ENCODE results near the gene TEX14. TPM values are rescaled to one million over a fixed set of nuclear protein-coding genes. Genes with fewer than 3 reads are reported as not detected.

TEX14 gene
- polyA plus RNA-seq, 3 donors: 0.25 TPM; not detected in 2

DNA sequence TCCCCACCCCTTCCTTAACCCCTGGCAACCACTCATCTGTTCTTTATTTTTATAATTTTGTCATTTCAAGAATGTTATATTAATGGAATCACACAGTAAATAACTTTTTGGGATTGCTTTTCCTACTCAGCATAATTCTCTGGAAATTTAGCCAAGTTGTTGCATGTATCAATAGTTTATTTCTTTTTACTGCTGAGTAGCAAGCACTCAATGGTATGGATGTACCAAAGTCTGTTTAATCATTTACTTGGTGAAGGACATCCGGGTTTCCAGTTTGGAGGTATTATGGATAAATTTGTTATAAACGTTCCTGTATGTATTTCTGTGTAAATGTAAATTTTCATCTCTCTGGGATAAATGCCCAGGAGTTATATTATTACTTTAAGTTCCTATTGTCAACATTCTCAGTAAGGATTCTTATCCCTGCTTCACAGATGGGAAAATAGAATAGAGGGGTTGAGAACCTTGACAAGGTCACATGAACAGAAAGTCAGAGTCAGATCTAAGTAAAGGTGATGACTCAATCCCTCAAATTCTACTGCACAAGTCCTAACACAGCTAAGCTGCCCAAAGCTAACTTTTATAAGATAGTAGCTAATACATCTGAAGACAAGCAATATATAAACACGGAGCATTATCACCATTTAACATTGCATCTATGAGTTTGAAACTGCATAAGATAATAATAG, 115.0 kb downstream of the TEX14 start:
- H3K27ac ChIP-seq (ENCODE audit: low read depth in 1 of 2, low read length in 2 of 2): no peak overlapping the region
- intact Hi-C loops (cut with micrococcal nuclease): loop anchor here in 1 of 2 donors (5.0 kb wide), 1 partner anchor 60 kb away; no protein-coding TSS in a partner anchor
- H3K27me3 Mint-ChIP-seq (ENCODE audit: low read depth in 3 of 3): peaks cover 0 to 3% (median 3%) of the 10 kb centered on the region in 3 donors
- H3K27me3 ChIP-seq (ENCODE audit: control insufficient read depth in 2 of 2, insufficient read depth in 2 of 2, low read length in 2 of 2): no peaks in the 10 kb centered on the region
- no peaks in the 10 kb centered on the region for H3K9me3 ChIP-seq (replicated peaks in 1 of 2; ENCODE audit: control insufficient read depth in 1 of 2, insufficient read depth in 1 of 2, low read length in 2 of 2)
- no peak overlapping the region for H3K4me3 ChIP-seq (replicated peaks in 1 of 3; ENCODE audit: low read depth in 2 of 3, low read length in 3 of 3)
- peaks cover 4 to 8% of the 10 kb centered on the region in 2 donors for H3K4me1 ChIP-seq (ENCODE audit: control insufficient read depth in 1 of 2, insufficient read depth in 2 of 2, low read length in 2 of 2)
- H3K4me3 Mint-ChIP-seq: no peak overlapping the region
- H3K9me3 Mint-ChIP-seq: peaks cover 0 to 4% (median 0%) of the 10 kb centered on the region in 7 donors
- DNase-seq: no peak
- no peaks in the 10 kb centered on the region for H4K20me1 ChIP-seq (ENCODE audit: insufficient read depth, low read length)
- no peak overlapping the region for H3K9ac ChIP-seq (ENCODE audit: insufficient read depth, low read length, poor library complexity, severe bottlenecking)
- no peaks in the 10 kb centered on the region for H3K79me2 ChIP-seq (ENCODE audit: insufficient read depth, low read length)
- TF ChIP-seq, protein P1, sequence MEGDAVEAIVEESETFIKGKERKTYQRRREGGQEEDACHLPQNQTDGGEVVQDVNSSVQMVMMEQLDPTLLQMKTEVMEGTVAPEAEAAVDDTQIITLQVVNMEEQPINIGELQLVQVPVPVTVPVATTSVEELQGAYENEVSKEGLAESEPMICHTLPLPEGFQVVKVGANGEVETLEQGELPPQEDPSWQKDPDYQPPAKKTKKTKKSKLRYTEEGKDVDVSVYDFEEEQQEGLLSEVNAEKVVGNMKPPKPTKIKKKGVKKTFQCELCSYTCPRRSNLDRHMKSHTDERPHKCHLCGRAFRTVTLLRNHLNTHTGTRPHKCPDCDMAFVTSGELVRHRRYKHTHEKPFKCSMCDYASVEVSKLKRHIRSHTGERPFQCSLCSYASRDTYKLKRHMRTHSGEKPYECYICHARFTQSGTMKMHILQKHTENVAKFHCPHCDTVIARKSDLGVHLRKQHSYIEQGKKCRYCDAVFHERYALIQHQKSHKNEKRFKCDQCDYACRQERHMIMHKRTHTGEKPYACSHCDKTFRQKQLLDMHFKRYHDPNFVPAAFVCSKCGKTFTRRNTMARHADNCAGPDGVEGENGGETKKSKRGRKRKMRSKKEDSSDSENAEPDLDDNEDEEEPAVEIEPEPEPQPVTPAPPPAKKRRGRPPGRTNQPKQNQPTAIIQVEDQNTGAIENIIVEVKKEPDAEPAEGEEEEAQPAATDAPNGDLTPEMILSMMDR (IDR thresholded peaks at IDR 0.05): no peak
- no CpG with 5 or more reads among the region's 3 CpGs for WGBS (ENCODE audit: insufficient coverage)
- H2AFZ ChIP-seq (ENCODE audit: insufficient read depth, low read depth, low read length, poor library complexity, severe bottlenecking): no peak overlapping the region
- peaks cover 13% of the 10 kb centered on the region for H3K4me1 Mint-ChIP-seq
- no peaks in the 10 kb centered on the region for H3K36me3 ChIP-seq (replicated peaks in 1 of 2; ENCODE audit: control insufficient read depth in 1 of 2, insufficient read depth in 2 of 2, low read length in 2 of 2)
- no peak overlapping the region for H3K27ac Mint-ChIP-seq
- H3K36me3 Mint-ChIP-seq: no peaks in the 10 kb centered on the region
- H3K4me2 ChIP-seq (replicated peaks; ENCODE audit: extremely low read depth, low read length, poor library complexity, severe bottlenecking): no peak overlapping the region

DNA sequence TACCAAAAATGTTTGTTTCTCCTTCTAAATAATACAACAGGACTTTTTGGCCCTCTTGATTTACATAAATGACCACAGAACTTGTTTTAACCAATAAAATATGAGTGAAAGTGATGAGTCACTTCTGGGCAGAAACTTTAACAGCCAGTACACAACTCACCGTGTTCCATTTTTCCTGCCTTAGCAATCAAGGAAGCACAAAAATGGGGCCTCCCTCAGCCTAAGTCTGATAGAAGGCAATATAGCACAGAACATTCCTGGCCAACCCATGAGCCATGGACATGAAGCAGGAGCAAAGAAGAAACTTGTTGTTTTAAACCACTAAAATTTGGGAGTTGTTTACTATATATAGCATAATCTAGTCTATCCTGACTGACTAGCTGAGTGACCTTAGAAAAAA, 116.3 kb downstream of the TEX14 start:
- intact Hi-C loops (cut with micrococcal nuclease): loop anchor here in 1 of 2 donors (5.0 kb wide), 1 partner anchor 58 kb away; no protein-coding TSS in a partner anchor
- Histone ChIP-seq H3K36me3 (replicated peaks in 1 of 2; ENCODE audit: control insufficient read depth in 1 of 2, insufficient read depth in 2 of 2, low read length in 2 of 2) (no peaks in the 10 kb centered on the region), H3K79me2 (ENCODE audit: insufficient read depth, low read length) (no peaks in the 10 kb centered on the region), H3K9ac (ENCODE audit: insufficient read depth, low read length, poor library complexity, severe bottlenecking) (no peak overlapping the region), H2AFZ (ENCODE audit: insufficient read depth, low read depth, low read length, poor library complexity, severe bottlenecking) (peak overlapping the region; percentile 33), H3K9me3 (replicated peaks in 1 of 2; ENCODE audit: control insufficient read depth in 1 of 2, insufficient read depth in 1 of 2, low read length in 2 of 2) (no peaks in the 10 kb centered on the region), H3K4me3 (replicated peaks in 1 of 3; ENCODE audit: low read depth in 2 of 3, low read length in 3 of 3) (no peak overlapping the region), H3K4me2 (replicated peaks; ENCODE audit: extremely low read depth, low read length, poor library complexity, severe bottlenecking) (no peak overlapping the region), H4K20me1 (ENCODE audit: insufficient read depth, low read length) (no peaks in the 10 kb centered on the region), H3K27me3 (ENCODE audit: control insufficient read depth in 2 of 2, insufficient read depth in 2 of 2, low read length in 2 of 2) (no peaks in the 10 kb centered on the region), H3K4me1 (ENCODE audit: control insufficient read depth in 1 of 2, insufficient read depth in 2 of 2, low read length in 2 of 2) (peaks cover 7 to 13% of the 10 kb centered on the region in 2 donors), H3K27ac (ENCODE audit: low read depth in 1 of 2, low read length in 2 of 2) (no peak overlapping the region)
- H3K4me3 Mint-ChIP-seq: no peak overlapping the region
- TF ChIP-seq, protein P1 (IDR thresholded peaks at IDR 0.05): no peak
- DNase-seq: peak in 2 of 3 donors; percentile 35 to 59
- WGBS (ENCODE audit: insufficient coverage): 0% methylated on average over 1 of the region's 1 CpG
- H3K36me3 Mint-ChIP-seq: no peaks in the 10 kb centered on the region
- peak overlapping the region in 1 of 7 donors; percentile 53 for H3K27ac Mint-ChIP-seq
- H3K27me3 Mint-ChIP-seq (ENCODE audit: low read depth in 3 of 3): peaks cover 0 to 4% (median 1%) of the 10 kb centered on the region in 3 donors
- H3K4me1 Mint-ChIP-seq: peaks cover 19% of the 10 kb centered on the region
- H3K9me3 Mint-ChIP-seq: no peaks in the 10 kb centered on the region
